Measurements from ENCODE around the gene GNRH2.
"Not testable (repeated sequence)": the region's sequence is repeated elsewhere in the genome, so short reads cannot be mapped to it uniquely, and the experiment has no call there.

Gene GNRH2

GRCh38 chr20:3041854-3042409 lies 1.5 kb upstream of the GNRH2 start:
- DNase-seq (ENCODE audit: extremely low read depth in 1 of 2, low read depth in 1 of 2): no peak

- DNase-seq (ENCODE audit: extremely low read depth in 1 of 2, low read depth in 1 of 2): no peak
Observed at GRCh38 chr20:3042625-3043024, 797 bp upstream of the GNRH2 start.

- no peak for DNase-seq (ENCODE audit: extremely low read depth in 1 of 2, low read depth in 1 of 2)
Observed at GRCh38 chr20:3044336-3044965, 1.0 kb downstream of the GNRH2 start.

GRCh38 chr20:3045042-3045815 lies 1.8 kb downstream of the GNRH2 start:
- peak in 1 of 2 donors; percentile 29 for DNase-seq (ENCODE audit: extremely low read depth in 1 of 2, low read depth in 1 of 2)

- DNase-seq (ENCODE audit: extremely low read depth in 1 of 2, low read depth in 1 of 2): peak; percentile 28 to 67
Observed at GRCh38 chr20:3045816-3046676, 2.6 kb downstream of the GNRH2 start, which contains the start of gene MRPS26. Gene MRPS26 (plus strand): TSS chr20:3046052. CDS start chr20:3046069, 17 bp downstream.

GRCh38 chr20:3046677-3047462 lies 3.4 kb downstream of the GNRH2 start:
- DNase-seq (ENCODE audit: extremely low read depth in 1 of 2, low read depth in 1 of 2): no peak

- no peak for DNase-seq (ENCODE audit: extremely low read depth in 1 of 2, low read depth in 1 of 2)
Observed at GRCh38 chr20:3047486-3048419, 4.3 kb downstream of the GNRH2 start.

- DNase-seq (ENCODE audit: extremely low read depth in 1 of 2, low read depth in 1 of 2): no peak
Observed at GRCh38 chr20:3051385-3052019, 8.1 kb downstream of the GNRH2 start.

- no peak for DNase-seq (ENCODE audit: extremely low read depth in 1 of 2, low read depth in 1 of 2)
Observed at GRCh38 chr20:3059489-3059888, 16.1 kb downstream of the GNRH2 start.

GRCh38 chr20:3064119-3064518 lies 20.7 kb downstream of the GNRH2 start:
- not testable (repeated sequence) for DNase-seq (ENCODE audit: extremely low read depth in 1 of 2, low read depth in 1 of 2)

- no peak for DNase-seq (ENCODE audit: extremely low read depth in 1 of 2, low read depth in 1 of 2)
Observed at GRCh38 chr20:3067139-3068014, 24.0 kb downstream of the GNRH2 start.

GRCh38 chr20:3068075-3068474 lies 24.7 kb downstream of the GNRH2 start:
- no peak for DNase-seq (ENCODE audit: extremely low read depth in 1 of 2, low read depth in 1 of 2)

GRCh38 chr20:3068986-3069900 lies 25.8 kb downstream of the GNRH2 start:
- DNase-seq (ENCODE audit: extremely low read depth in 1 of 2, low read depth in 1 of 2): no peak

- DNase-seq (ENCODE audit: extremely low read depth in 1 of 2, low read depth in 1 of 2): no peak
Observed at GRCh38 chr20:3070725-3071124, 27.3 kb downstream of the GNRH2 start.

GRCh38 chr20:3071266-3071609 lies 27.8 kb downstream of the GNRH2 start:
- DNase-seq (ENCODE audit: extremely low read depth in 1 of 2, low read depth in 1 of 2): no peak

GRCh38 chr20:3071610-3072529 lies 28.4 kb downstream of the GNRH2 start, which contains the start of gene OXT:
Gene OXT (plus strand): TSS chr20:3071620. CDS start chr20:3071656, 36 bp downstream.
- peak; percentile 55 to 59 for DNase-seq (ENCODE audit: extremely low read depth in 1 of 2, low read depth in 1 of 2)
